ENCODE results near the gene PDE6H. TPM values are rescaled to one million over a fixed set of nuclear protein-coding genes. Genes with fewer than 3 reads are reported as not detected.

The PDE6H gene
- total RNA-seq, 1 experiment from 2014 or later: not detected

GRCh38 chr12:14993537-14994266 is 20.9 kb downstream of the PDE6H start:
- CTCF ChIA-PET: no interaction called here
- TF ChIP-seq TCF7L2 (IDR thresholded peaks at IDR 0.05; ENCODE audit: low read depth, low read length): no peak
- TF ChIP-seq SIN3A (IDR thresholded peaks at IDR 0.05; ENCODE audit: borderline replicate concordance, insufficient read depth, low read depth, low read length): no peak
- TF ChIP-seq POLR2AphosphoS5 (IDR thresholded peaks at IDR 0.05; ENCODE audit: low read depth, low read length): no peak
- no peak for TF ChIP-seq CTCF (IDR thresholded peaks at IDR 0.05)
- no peak for TF ChIP-seq REST (IDR thresholded peaks at IDR 0.05; ENCODE audit: insufficient read depth in 1 of 2, low read depth in 2 of 2, low read length in 1 of 2)
- 0 out of 2 replicates have a peak, but pooled peaks have one; percentile 56 for ATAC-seq
- no peak overlapping the region for H3K27ac ChIP-seq (ENCODE audit: low read length)
- DNase-seq (ENCODE audit: low read depth, low spot score): no peak
- H3K4me1 ChIP-seq (ENCODE audit: control insufficient read depth, insufficient read depth, low read length): no peaks in the 10 kb centered on the region; the same call in 1 of the 2 replicates
- POLR2A ChIA-PET: no interaction called here
- no peak overlapping the region for H3K4me3 ChIP-seq (ENCODE audit: low read depth in 2 of 2, low read length in 2 of 2)
- H3K9me3 ChIP-seq (ENCODE audit: control insufficient read depth, insufficient read depth, low read depth, low read length): no peaks in the 10 kb centered on the region
- H3K36me3 ChIP-seq (ENCODE audit: control insufficient read depth, insufficient read depth, low read length): no peaks in the 10 kb centered on the region
- no TSS peak for BruUV-seq (replicated peaks)
- no peaks in the 10 kb centered on the region for H3K27me3 ChIP-seq (ENCODE audit: control insufficient read depth, insufficient read depth, low read length)
- in situ Hi-C loops (cut with HindIII; ENCODE audit: low pct_unique_long_range_greater_than_20kb, low sequenced_read_pairs): no loop called here
- intact Hi-C loops (cut with micrococcal nuclease; ENCODE audit: unreplicated experiment): loop anchor here (2.0 to 10.0 kb wide), 2 partner anchors 183 to 269 kb away; no protein-coding TSS in a partner anchor

GRCh38 chr12:14994610-14995009 is 21.8 kb downstream of the PDE6H start:
- Histone ChIP-seq H3K27me3 (ENCODE audit: control insufficient read depth, insufficient read depth, low read length) (no peaks in the 10 kb centered on the region), H3K4me3 (ENCODE audit: low read depth in 2 of 2, low read length in 2 of 2) (no peak overlapping the region), H3K27ac (ENCODE audit: low read length) (no peak overlapping the region), H3K9me3 (ENCODE audit: control insufficient read depth, insufficient read depth, low read depth, low read length) (no peaks in the 10 kb centered on the region), H3K4me1 (ENCODE audit: control insufficient read depth, insufficient read depth, low read length) (no peaks in the 10 kb centered on the region; the same call in 1 of the 2 replicates), H3K36me3 (ENCODE audit: control insufficient read depth, insufficient read depth, low read length) (no peaks in the 10 kb centered on the region)
- no peak for ATAC-seq
- CTCF ChIA-PET: no interaction called here
- POLR2A ChIA-PET: no interaction called here
- intact Hi-C loops (cut with micrococcal nuclease; ENCODE audit: unreplicated experiment): loop anchor here (2.0 to 10.0 kb wide), 2 partner anchors 184 to 270 kb away; no protein-coding TSS in a partner anchor
- no TSS peak for BruUV-seq (replicated peaks)
- no peak for DNase-seq (ENCODE audit: low read depth, low spot score)
- no peak for TF ChIP-seq REST (IDR thresholded peaks at IDR 0.05; ENCODE audit: insufficient read depth in 1 of 2, low read depth in 2 of 2, low read length in 1 of 2)
- no peak for TF ChIP-seq SIN3A (IDR thresholded peaks at IDR 0.05; ENCODE audit: borderline replicate concordance, insufficient read depth, low read depth, low read length)
- no peak for TF ChIP-seq POLR2AphosphoS5 (IDR thresholded peaks at IDR 0.05; ENCODE audit: low read depth, low read length)
- TF ChIP-seq CTCF (IDR thresholded peaks at IDR 0.05): no peak
- TF ChIP-seq TCF7L2 (IDR thresholded peaks at IDR 0.05; ENCODE audit: low read depth, low read length): no peak
- in situ Hi-C loops (cut with HindIII; ENCODE audit: low pct_unique_long_range_greater_than_20kb, low sequenced_read_pairs): no loop called here
